Endodermal cell (in vitro differentiated cells): ENCODE measurements around the gene C14orf119. TPM values are rescaled to one million over a fixed set of nuclear protein-coding genes. Genes with fewer than 3 reads are reported as not detected.

Experiments used
- DNase-seq: peaks from one replicate; pipeline ENCODE4 v3.0.0-alpha.2; 2017
- H3K27ac ChIP-seq: 2 replicates; pipeline ENCODE4 v1.5.1; 2013; ENCODE audit warnings: mild to moderate bottlenecking, low read depth, low read length, moderate library complexity
- H3K27me3 ChIP-seq: 2 replicates; pipeline ENCODE4 v1.6.1; 2013; ENCODE audit warnings: mild to moderate bottlenecking, low read length, moderate library complexity; ENCODE audit not compliant: insufficient read depth, control insufficient read depth, poor library complexity, severe bottlenecking
- H3K36me3 ChIP-seq: 2 replicates; pipeline ENCODE4 v1.7.0; 2013; ENCODE audit warnings: mild to moderate bottlenecking, low read length, moderate library complexity; ENCODE audit not compliant: control insufficient read depth, insufficient read depth
- H3K4me1 ChIP-seq: one replicate; pipeline ENCODE4 v1.7.0; 2013; ENCODE audit warnings: low read length; ENCODE audit not compliant: control insufficient read depth, insufficient read depth
- H3K4me3 ChIP-seq: 2 replicates; pipeline ENCODE4 v1.5.1; 2013; ENCODE audit warnings: mild to moderate bottlenecking, low read length, moderate library complexity
- H3K9ac ChIP-seq: 2 replicates; pipeline ENCODE4 v1.6.1; 2013; ENCODE audit warnings: mild to moderate bottlenecking, low read length, moderate library complexity; ENCODE audit not compliant: poor library complexity, severe bottlenecking; ENCODE audit errors: extremely low read depth
- H3K9me3 ChIP-seq: 2 replicates; pipeline ENCODE4 v1.6.1; 2013; ENCODE audit warnings: mild to moderate bottlenecking, low read length, moderate library complexity; ENCODE audit not compliant: control insufficient read depth
- H3K27ac Mint-ChIP-seq: 2 replicates; pipeline ENCODE4 v1.8.0; 2020; ENCODE audit warnings: mixed read lengths
- H3K27me3 Mint-ChIP-seq: 2 replicates; pipeline ENCODE4 v1.8.0; 2021; ENCODE audit warnings: mild to moderate bottlenecking, mixed read lengths; ENCODE audit not compliant: insufficient read depth
- H3K36me3 Mint-ChIP-seq: 2 replicates; pipeline ENCODE4 v1.8.0; 2020; ENCODE audit warnings: low read depth, mixed read lengths
- H3K4me1 Mint-ChIP-seq: 2 replicates; pipeline ENCODE4 v1.8.0; 2020; ENCODE audit warnings: mixed read lengths
- H3K4me3 Mint-ChIP-seq: 2 replicates; pipeline ENCODE4 v1.8.0; 2020; ENCODE audit warnings: mild to moderate bottlenecking, moderate library complexity, mixed read lengths
- H3K9me3 Mint-ChIP-seq: 2 replicates; pipeline ENCODE4 v1.8.0; 2020; ENCODE audit warnings: mild to moderate bottlenecking, mixed read lengths
- CTCF ChIP-seq: fragments of 200-600 bp; sonication (generic); conservative IDR thresholded peaks from 2 replicates; pipeline ENCODE4 v1.5.0; 2021; ENCODE audit warnings: antibody characterized with exemption, mild to moderate bottlenecking
- WGBS, 2 experiments: methylation state at CpG; one replicate each; pipeline versions ENCODE4 v1.1.5 to v1.1.7; 2013; ENCODE audit warnings: missing lambda C conversion rate in 2 of 2, mixed read lengths in 1 of 2; ENCODE audit not compliant: insufficient coverage in 1 of 2, insufficient read length in 1 of 2; 5-methylcytosine and 5-hydroxymethylcytosine counted together
- total RNA-seq, 2 donors: library from RNA; stranded (reverse); fragmentation: NEBNext Ultra II Directional in 1 of 2; extraction: Animal tissue kit (Norgen Biotek cat#: 25700) in 1 of 2; gene quantifications; 2 replicates in 1 of 2; 3 replicates in 1 of 2; pipeline ENCODE4 v1.2.1, GENCODE V29; 2021

The C14orf119 gene
- total RNA-seq, 2 donors from 2014 or later, result 76.7 to 82.9 TPM

GRCh38 chr14:23093526-23093925 lies 1.8 kb upstream of the C14orf119 start:
- WGBS, 2 experiments, result 89 to 95% methylated on average over 1 to 2 of the region's 2 CpGs
- Mint-ChIP-seq H3K27me3 (no peaks in the 10 kb centered on the region), H3K27ac (no peak overlapping the region), H3K4me3 (no peak overlapping the region), H3K9me3 (no peaks in the 10 kb centered on the region), H3K4me1 (peaks cover 24% of the 10 kb centered on the region), H3K36me3 (peaks cover 53% of the 10 kb centered on the region)
- H3K4me1 ChIP-seq, result peaks cover 3% of the 10 kb centered on the region
- H3K9ac ChIP-seq, result peak overlapping the region; percentile 93
- H3K27me3 ChIP-seq, result no peaks in the 10 kb centered on the region
- no peak for TF ChIP-seq CTCF
- H3K4me3 ChIP-seq, result peak overlapping the region; percentile 94
- DNase-seq, result no peak
- no peaks in the 10 kb centered on the region for H3K9me3 ChIP-seq
- peaks cover 72% of the 10 kb centered on the region for H3K36me3 ChIP-seq
- H3K27ac ChIP-seq, result no peak overlapping the region

GRCh38 chr14:23093991-23094665 lies 1.2 kb upstream of the C14orf119 start:
- Histone ChIP-seq H3K27ac (no peak overlapping the region), H3K4me1 (peaks cover 3% of the 10 kb centered on the region), H3K27me3 (no peaks in the 10 kb centered on the region), H3K36me3 (peaks cover 72% of the 10 kb centered on the region), H3K9me3 (no peaks in the 10 kb centered on the region), H3K9ac (peak overlapping the region; percentile 93), H3K4me3 (peak overlapping the region; percentile 94)
- Mint-ChIP-seq H3K4me3 (no peak overlapping the region), H3K36me3 (peaks cover 59% of the 10 kb centered on the region), H3K27me3 (no peaks in the 10 kb centered on the region), H3K9me3 (no peaks in the 10 kb centered on the region), H3K4me1 (peaks cover 25% of the 10 kb centered on the region), H3K27ac (no peak overlapping the region)
- TF ChIP-seq CTCF, result peak; percentile 54
- no peak for DNase-seq
- 2 to 9% methylated on average over 6 to 14 of the region's 14 CpGs for WGBS, 2 experiments

- H3K9ac ChIP-seq, result peak within 1 kb of the TSS; percentile 93
- Mint-ChIP-seq H3K4me3 (no peak within 1 kb of the TSS), H3K36me3 (peaks cover 55% of the 10 kb centered on the region), H3K27ac (no peak within 1 kb of the TSS), H3K27me3 (no peaks in the 10 kb centered on the region), H3K9me3 (no peaks in the 10 kb centered on the region), H3K4me1 (peaks cover 29% of the 10 kb centered on the region)
- TF ChIP-seq CTCF, result no peak
- peaks cover 3% of the 10 kb centered on the region for H3K4me1 ChIP-seq
- no peaks in the 10 kb centered on the region for H3K9me3 ChIP-seq
- peak; percentile 94 for DNase-seq
- 0% methylated on average over 26 to 55 of the region's 55 CpGs for WGBS, 2 experiments
- peaks cover 68% of the 10 kb centered on the region for H3K36me3 ChIP-seq
- peak within 1 kb of the TSS; percentile 94 for H3K4me3 ChIP-seq
- peak within 1 kb of the TSS; percentile 80 for H3K27ac ChIP-seq
- no peaks in the 10 kb centered on the region for H3K27me3 ChIP-seq
Observed at GRCh38 chr14:23094666-23095195, 574 bp upstream of the C14orf119 start, which contains the start of gene ACIN1. Gene ACIN1, minus strand, starts transcription at chr14:23095136. Its CDS starts 24 bp downstream, at chr14:23095112.
